ENCODE results near the gene IQSEC1. TPM values are rescaled to one million over a fixed set of nuclear protein-coding genes. Genes with fewer than 3 reads are reported as not detected.

The IQSEC1 gene
- total RNA-seq, 4 donors from 2014 or later = 24.0 to 43.0 (median 31.8) TPM

DNA sequence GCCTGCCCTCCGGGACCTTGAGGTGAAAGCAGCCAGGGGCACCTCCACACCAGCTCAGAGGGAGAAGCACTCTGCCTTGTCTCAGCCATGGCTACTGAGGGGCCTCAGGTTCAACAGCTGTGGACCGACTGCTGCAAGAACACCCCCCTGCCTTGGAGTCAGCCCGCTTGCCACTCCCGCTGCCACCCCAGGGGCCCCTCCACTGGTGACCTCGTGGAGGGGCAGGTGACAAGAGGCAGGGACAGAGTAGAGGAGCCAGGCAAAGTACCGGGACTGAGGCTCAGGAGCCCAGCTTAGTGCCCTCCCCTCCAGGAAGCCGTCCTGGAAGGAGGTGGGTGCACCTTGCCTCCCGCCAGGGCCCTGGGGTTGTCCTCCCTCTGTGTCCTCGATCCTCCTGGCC, 152.3 kb downstream of the IQSEC1 start:
- Histone ChIP-seq H3K4me3 (no peak overlapping the region), H3K4me1 (no peaks in the 10 kb centered on the region), H3K27me3 (no peaks in the 10 kb centered on the region), H3K9me3 (no peaks in the 10 kb centered on the region), H3K27ac (no peak overlapping the region), H3K36me3 (peaks cover 0 to 3% (median 0%) of the 10 kb centered on the region in 4 donors)
- TF ChIP-seq POLR2A (IDR thresholded peaks at IDR 0.05) (no peak), EP300 (IDR thresholded peaks at IDR 0.05; ENCODE audit: low read depth) (no peak), POLR2AphosphoS5 (IDR thresholded peaks at IDR 0.05) (no peak)
- TF ChIP-seq, protein P1, sequence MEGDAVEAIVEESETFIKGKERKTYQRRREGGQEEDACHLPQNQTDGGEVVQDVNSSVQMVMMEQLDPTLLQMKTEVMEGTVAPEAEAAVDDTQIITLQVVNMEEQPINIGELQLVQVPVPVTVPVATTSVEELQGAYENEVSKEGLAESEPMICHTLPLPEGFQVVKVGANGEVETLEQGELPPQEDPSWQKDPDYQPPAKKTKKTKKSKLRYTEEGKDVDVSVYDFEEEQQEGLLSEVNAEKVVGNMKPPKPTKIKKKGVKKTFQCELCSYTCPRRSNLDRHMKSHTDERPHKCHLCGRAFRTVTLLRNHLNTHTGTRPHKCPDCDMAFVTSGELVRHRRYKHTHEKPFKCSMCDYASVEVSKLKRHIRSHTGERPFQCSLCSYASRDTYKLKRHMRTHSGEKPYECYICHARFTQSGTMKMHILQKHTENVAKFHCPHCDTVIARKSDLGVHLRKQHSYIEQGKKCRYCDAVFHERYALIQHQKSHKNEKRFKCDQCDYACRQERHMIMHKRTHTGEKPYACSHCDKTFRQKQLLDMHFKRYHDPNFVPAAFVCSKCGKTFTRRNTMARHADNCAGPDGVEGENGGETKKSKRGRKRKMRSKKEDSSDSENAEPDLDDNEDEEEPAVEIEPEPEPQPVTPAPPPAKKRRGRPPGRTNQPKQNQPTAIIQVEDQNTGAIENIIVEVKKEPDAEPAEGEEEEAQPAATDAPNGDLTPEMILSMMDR (IDR thresholded peaks at IDR 0.05) = no peak
- in situ Hi-C loops (cut with MboI; ENCODE audit: low pct_ligation_motif_present in 1 of 4, low pct_unique_long_range_greater_than_20kb in 1 of 4, low sequenced_read_pairs in 3 of 4) (no loop called here), intact Hi-C loops (cut with DNase I; ENCODE audit: low total_unique reads) (no loop called here)
- WGBS, 2 donors (ENCODE audit: low coverage in 1 of 2) = 94% methylated on average over 8 of the region's 9 CpGs; no CpG with 5 or more reads in 1 of the 2 donors
- no peak for DNase-seq

DNA sequence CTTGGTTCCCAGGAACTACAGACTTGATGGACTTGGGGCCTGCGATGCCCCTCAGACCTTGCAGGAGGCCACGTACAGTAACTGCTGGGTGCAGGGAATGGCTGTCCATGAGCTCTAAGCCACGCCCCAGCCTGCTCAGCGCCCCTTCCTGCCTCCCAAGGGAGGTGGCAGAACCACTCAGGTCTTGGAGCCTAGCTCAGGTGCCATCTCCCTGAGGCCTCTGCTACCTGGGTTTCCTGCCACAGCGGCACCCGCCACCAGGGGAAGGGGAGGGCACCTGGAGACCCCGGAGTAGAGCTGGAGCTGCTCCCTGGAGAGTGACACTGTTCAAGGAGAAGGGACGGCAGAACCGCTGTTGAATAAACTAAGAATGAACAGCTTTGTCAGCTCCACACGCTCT, 154.0 kb downstream of the IQSEC1 start:
- TF ChIP-seq EP300 (IDR thresholded peaks at IDR 0.05; ENCODE audit: low read depth) (no peak), POLR2AphosphoS5 (IDR thresholded peaks at IDR 0.05) (no peak), POLR2A (IDR thresholded peaks at IDR 0.05) (no peak)
- TF ChIP-seq, protein P1 (IDR thresholded peaks at IDR 0.05) = no peak
- Histone ChIP-seq H3K36me3 (peaks cover 0 to 2% (median 0%) of the 10 kb centered on the region in 4 donors), H3K27ac (no peak overlapping the region), H3K27me3 (no peaks in the 10 kb centered on the region), H3K9me3 (no peaks in the 10 kb centered on the region), H3K4me1 (no peaks in the 10 kb centered on the region), H3K4me3 (no peak overlapping the region)
- no peak for DNase-seq
- intact Hi-C loops (cut with DNase I; ENCODE audit: low total_unique reads) (no loop called here), in situ Hi-C loops (cut with MboI; ENCODE audit: low pct_ligation_motif_present in 1 of 4, low pct_unique_long_range_greater_than_20kb in 1 of 4, low sequenced_read_pairs in 3 of 4) (no loop called here)
- WGBS, 2 donors (ENCODE audit: low coverage in 1 of 2) = 92% methylated on average over 10 of the region's 10 CpGs; no CpG with 5 or more reads in 1 of the 2 donors

DNA sequence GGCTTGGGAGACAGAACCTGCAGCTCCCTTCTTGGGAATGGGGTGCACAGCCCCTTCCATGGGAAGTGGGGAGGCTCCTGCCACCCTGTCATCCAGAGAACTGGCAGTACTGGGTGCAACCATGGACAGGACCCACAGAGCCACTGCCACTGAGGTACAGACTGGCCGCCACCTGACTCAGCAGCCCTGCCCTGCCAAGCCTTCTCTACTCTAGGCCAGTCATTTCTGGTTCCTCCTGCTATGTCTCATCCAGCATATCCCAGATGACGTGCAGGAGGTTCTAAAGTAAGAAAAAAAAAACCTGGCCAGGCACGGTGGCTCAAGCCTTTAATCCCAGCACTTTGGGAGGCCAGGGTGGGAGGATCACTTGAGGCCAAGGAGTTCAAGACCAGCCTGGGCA, 155.0 kb downstream of the IQSEC1 start:
- DNase-seq = no peak
- no peak overlapping the region for H3K27ac ChIP-seq
- H3K27me3 ChIP-seq = no peaks in the 10 kb centered on the region
- 89% methylated on average over 3 of the region's 3 CpGs; no CpG with 5 or more reads in 1 of the 2 donors for WGBS, 2 donors (ENCODE audit: low coverage in 1 of 2)
- H3K4me1 ChIP-seq = no peaks in the 10 kb centered on the region
- H3K9me3 ChIP-seq = no peaks in the 10 kb centered on the region
- in situ Hi-C loops (cut with MboI; ENCODE audit: low pct_ligation_motif_present in 1 of 4, low pct_unique_long_range_greater_than_20kb in 1 of 4, low sequenced_read_pairs in 3 of 4) = no loop called here
- no peak for TF ChIP-seq POLR2AphosphoS5 (IDR thresholded peaks at IDR 0.05)
- TF ChIP-seq POLR2A (IDR thresholded peaks at IDR 0.05) = no peak
- TF ChIP-seq, protein P1 (IDR thresholded peaks at IDR 0.05) = no peak
- TF ChIP-seq EP300 (IDR thresholded peaks at IDR 0.05; ENCODE audit: low read depth) = no peak
- H3K36me3 ChIP-seq = peaks cover 0 to 2% (median 0%) of the 10 kb centered on the region in 4 donors
- intact Hi-C loops (cut with DNase I; ENCODE audit: low total_unique reads) = no loop called here
- H3K4me3 ChIP-seq = no peak overlapping the region

GRCh38 chr3:12916159-12916558, 157.1 kb downstream of the IQSEC1 start:
- Histone ChIP-seq H3K27me3 (no peaks in the 10 kb centered on the region), H3K4me1 (no peaks in the 10 kb centered on the region), H3K36me3 (peaks cover 0 to 4% (median 1%) of the 10 kb centered on the region in 4 donors), H3K4me3 (no peak overlapping the region), H3K27ac (no peak overlapping the region), H3K9me3 (no peaks in the 10 kb centered on the region)
- in situ Hi-C loops (cut with MboI; ENCODE audit: low pct_ligation_motif_present in 1 of 4, low pct_unique_long_range_greater_than_20kb in 1 of 4, low sequenced_read_pairs in 3 of 4) = no loop called here
- peak; percentile 20 for DNase-seq
- TF ChIP-seq EP300 (IDR thresholded peaks at IDR 0.05; ENCODE audit: low read depth) = no peak
- TF ChIP-seq, protein P1 (IDR thresholded peaks at IDR 0.05) = no peak
- no peak for TF ChIP-seq POLR2AphosphoS5 (IDR thresholded peaks at IDR 0.05)
- no peak for TF ChIP-seq POLR2A (IDR thresholded peaks at IDR 0.05)
- intact Hi-C loops (cut with DNase I; ENCODE audit: low total_unique reads) = no loop called here
- WGBS, 2 donors (ENCODE audit: low coverage in 1 of 2) = 77% methylated on average over 9 of the region's 9 CpGs; no CpG with 5 or more reads in 1 of the 2 donors

Measured in transverse colon (tissue), 4 donors.